Testis (tissue), 2 donors: ENCODE results near the gene COL4A2.

ENCODE experiments used
- CTCF ChIP-seq, 3 experiments: fragments of 450-650 bp in 2 of 3; fragments of 200-600 bp in 1 of 3; sonication (generic) in 1 of 3; IDR thresholded peaks; one replicate each; pipeline ENCODE4 v1.5.1; 2016 to 2019; ENCODE audit warnings: antibody characterized with exemption in 3 of 3, mild to moderate bottlenecking in 2 of 3, moderate library complexity in 1 of 3
- POLR2A ChIP-seq: fragments of 450-650 bp; IDR thresholded peaks from one replicate; pipeline ENCODE4 v1.6.1; 2017; ENCODE audit warnings: antibody characterized with exemption, mild to moderate bottlenecking, moderate library complexity

- no peak for TF ChIP-seq CTCF (IDR thresholded peaks at IDR 0.05)
- TF ChIP-seq POLR2A = no peak
These were observed 185.0 kb downstream of the COL4A2 start for GRCh38 chr13:110491869-110492678.
